Activated CD8-positive, alpha-beta memory T cell treated with anti-CD3 and anti-CD28 coated beads, Interleukin-2, amount 10 ng/mL, durations not matched to agents 7 days and 5 days (primary cell): ENCODE results near the gene TBATA. TPM values are rescaled to one million over a fixed set of nuclear protein-coding genes. Genes with fewer than 3 reads are reported as not detected.

Experiments used
- ATAC-seq: fragments of 150-1000 bp; cut with Tn5 transposase; one replicate; pipeline ENCODE4 v1.10.0; 2021; ENCODE audit warnings: moderate library complexity
- CTCF ChIA-PET: fragments of 350-600 bp; sonication (Branson Sonifier 250); formaldehyde crosslinking; loops from one replicate; lab custom pipeline; 2021; ENCODE audit warnings: antibody characterized with exemption; lab: Charles Lee
- DNase-seq: peaks from one replicate; pipeline ENCODE4 v3.0.0-alpha.2; 2020
- H3K27ac Mint-ChIP-seq: one replicate; pipeline ENCODE4 v1.8.0; 2021; ENCODE audit warnings: mild to moderate bottlenecking, mixed read lengths
- H3K27me3 Mint-ChIP-seq: one replicate; pipeline ENCODE4 v1.8.0; 2021; ENCODE audit warnings: mixed read lengths
- H3K36me3 Mint-ChIP-seq: one replicate; pipeline ENCODE4 v1.8.0; 2021; ENCODE audit warnings: mild to moderate bottlenecking, mixed read lengths
- H3K4me1 Mint-ChIP-seq: one replicate; pipeline ENCODE4 v1.8.0; 2021; ENCODE audit warnings: mixed read lengths
- H3K4me3 Mint-ChIP-seq: one replicate; pipeline ENCODE4 v1.8.0; 2021; ENCODE audit warnings: mild to moderate bottlenecking, moderate library complexity, mixed read lengths
- H3K9me3 Mint-ChIP-seq: one replicate; pipeline ENCODE4 v1.8.0; 2022; ENCODE audit warnings: low read depth, mixed read lengths
- total RNA-seq, 2 experiments: library from RNA; stranded (reverse); gene quantifications; one replicate each; pipeline ENCODE4 v1.2.3, GENCODE V29; 2021

TBATA gene
- total RNA-seq, 2 experiments from 2014 or later: not detected

DNA sequence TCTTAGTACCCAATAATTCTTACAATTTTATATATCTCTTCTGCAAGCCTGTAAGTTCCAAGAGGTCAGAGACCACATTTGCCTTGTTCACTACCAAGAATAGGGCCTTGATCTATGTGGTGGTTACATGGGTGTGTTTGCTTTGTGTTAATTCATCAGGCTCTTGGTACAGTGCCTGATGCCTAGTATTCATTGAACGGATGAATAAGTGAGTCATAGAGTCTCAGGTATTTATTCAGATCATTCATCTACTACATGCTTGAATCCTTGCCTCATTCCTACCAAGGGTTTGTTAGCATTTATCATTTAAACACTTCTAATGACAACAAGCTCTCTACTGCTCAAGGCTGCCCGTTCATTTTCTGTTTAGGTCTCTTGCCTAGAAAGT, 19.2 kb upstream of the TBATA start:
- no peak overlapping the region for H3K27ac Mint-ChIP-seq
- DNase-seq (no peak), ATAC-seq (no peak)
- H3K4me3 Mint-ChIP-seq: no peak overlapping the region
- CTCF ChIA-PET: no interaction called here
- H3K4me1 Mint-ChIP-seq: no peaks in the 10 kb centered on the region
- H3K9me3 Mint-ChIP-seq: no peaks in the 10 kb centered on the region
- H3K27me3 Mint-ChIP-seq: peaks cover 33% of the 10 kb centered on the region
- no peaks in the 10 kb centered on the region for H3K36me3 Mint-ChIP-seq

DNA sequence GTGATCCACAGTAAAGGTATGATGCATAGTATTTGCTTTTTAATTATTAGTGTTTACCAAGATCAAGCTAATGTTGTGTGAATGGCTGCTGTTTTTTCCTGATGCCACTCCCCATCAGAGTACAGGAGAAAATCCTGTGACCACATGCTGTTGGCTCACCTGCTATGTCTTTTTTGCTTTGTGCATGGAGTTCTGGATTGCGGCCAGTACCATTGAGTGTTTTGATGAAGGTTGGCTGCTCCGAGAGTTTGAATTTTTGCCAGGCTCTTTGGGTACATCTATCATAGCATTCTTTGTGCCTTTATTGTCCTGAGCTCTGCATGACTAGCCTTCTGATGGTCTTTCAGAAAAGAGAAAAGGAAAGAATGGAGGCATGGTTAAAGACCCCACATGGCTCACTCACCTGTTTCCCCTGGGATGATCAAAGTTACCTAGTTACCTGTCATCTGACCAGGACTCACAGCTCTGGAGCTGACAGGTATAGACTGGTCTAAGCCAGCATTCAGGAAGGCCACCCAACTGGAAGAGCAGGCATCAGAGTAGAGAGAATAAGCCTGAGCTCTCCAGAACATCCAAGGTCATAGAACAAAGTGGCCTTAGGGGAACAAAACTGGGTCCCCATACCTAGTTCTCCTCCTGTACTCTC, 18.7 kb upstream of the TBATA start:
- no peak overlapping the region for H3K27ac Mint-ChIP-seq
- DNase-seq (no peak), ATAC-seq (no peak)
- H3K9me3 Mint-ChIP-seq: no peaks in the 10 kb centered on the region
- no peaks in the 10 kb centered on the region for H3K36me3 Mint-ChIP-seq
- H3K27me3 Mint-ChIP-seq: peaks cover 38% of the 10 kb centered on the region
- H3K4me1 Mint-ChIP-seq: no peaks in the 10 kb centered on the region
- no peak overlapping the region for H3K4me3 Mint-ChIP-seq
- CTCF ChIA-PET: interaction anchor here (1.6 kb wide), 1 partner anchor 44 kb away, joined by 3 read pairs; no protein-coding TSS in a partner anchor

GRCh38 chr10:70801854-70802253, 16.7 kb upstream of the TBATA start:
- H3K27ac Mint-ChIP-seq: no peak overlapping the region
- no peak overlapping the region for H3K4me3 Mint-ChIP-seq
- CTCF ChIA-PET: no interaction called here
- DNase-seq: no peak
- ATAC-seq: no peak
- peaks cover 42% of the 10 kb centered on the region for H3K27me3 Mint-ChIP-seq
- H3K9me3 Mint-ChIP-seq: no peaks in the 10 kb centered on the region
- H3K36me3 Mint-ChIP-seq: no peaks in the 10 kb centered on the region
- no peaks in the 10 kb centered on the region for H3K4me1 Mint-ChIP-seq

DNA sequence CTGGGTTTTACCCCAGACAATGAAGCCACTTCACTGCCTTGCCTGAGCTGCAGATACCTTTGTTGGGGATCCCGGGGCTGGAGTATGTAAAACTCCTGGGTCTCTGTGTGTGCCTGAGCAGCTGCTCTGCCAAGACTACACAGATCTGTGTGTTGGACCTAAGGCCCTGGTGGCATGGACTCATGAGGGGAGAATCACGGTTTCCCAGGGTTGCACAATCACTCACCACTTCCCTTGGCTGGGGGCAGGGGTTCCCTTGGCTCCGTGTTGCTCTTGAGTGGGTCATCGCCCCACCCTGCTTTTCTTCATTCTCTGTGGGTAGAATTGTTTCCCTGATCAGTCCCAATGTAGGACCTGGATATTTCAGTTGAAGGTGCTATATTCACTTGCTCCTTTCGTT, 13.9 kb upstream of the TBATA start:
- peaks cover 41% of the 10 kb centered on the region for H3K27me3 Mint-ChIP-seq
- no peak for DNase-seq
- H3K27ac Mint-ChIP-seq: no peak overlapping the region
- peaks cover 3% of the 10 kb centered on the region for H3K9me3 Mint-ChIP-seq
- peaks cover 1% of the 10 kb centered on the region for H3K36me3 Mint-ChIP-seq
- CTCF ChIA-PET: no interaction called here
- H3K4me1 Mint-ChIP-seq: no peaks in the 10 kb centered on the region
- no peak for ATAC-seq
- H3K4me3 Mint-ChIP-seq: no peak overlapping the region

- no peak for DNase-seq
- no peaks in the 10 kb centered on the region for H3K4me1 Mint-ChIP-seq
- CTCF ChIA-PET: no interaction called here
- peaks cover 3% of the 10 kb centered on the region for H3K9me3 Mint-ChIP-seq
- H3K36me3 Mint-ChIP-seq: peaks cover 1% of the 10 kb centered on the region
- H3K27me3 Mint-ChIP-seq: peaks cover 39% of the 10 kb centered on the region
- no peak for ATAC-seq
- no peak overlapping the region for H3K27ac Mint-ChIP-seq
- no peak overlapping the region for H3K4me3 Mint-ChIP-seq
Measured at GRCh38 chr10:70797840-70798239, 12.7 kb upstream of the TBATA start.

- no peak for DNase-seq
- Mint-ChIP-seq H3K4me3 (no peak overlapping the region), H3K4me1 (peaks cover 13% of the 10 kb centered on the region), H3K27me3 (peaks cover 42% of the 10 kb centered on the region), H3K36me3 (peaks cover 1% of the 10 kb centered on the region), H3K9me3 (peaks cover 3% of the 10 kb centered on the region), H3K27ac (no peak overlapping the region)
- CTCF ChIA-PET: no interaction called here
- ATAC-seq: no peak
Measured at GRCh38 chr10:70795613-70796012, 10.4 kb upstream of the TBATA start.

DNA sequence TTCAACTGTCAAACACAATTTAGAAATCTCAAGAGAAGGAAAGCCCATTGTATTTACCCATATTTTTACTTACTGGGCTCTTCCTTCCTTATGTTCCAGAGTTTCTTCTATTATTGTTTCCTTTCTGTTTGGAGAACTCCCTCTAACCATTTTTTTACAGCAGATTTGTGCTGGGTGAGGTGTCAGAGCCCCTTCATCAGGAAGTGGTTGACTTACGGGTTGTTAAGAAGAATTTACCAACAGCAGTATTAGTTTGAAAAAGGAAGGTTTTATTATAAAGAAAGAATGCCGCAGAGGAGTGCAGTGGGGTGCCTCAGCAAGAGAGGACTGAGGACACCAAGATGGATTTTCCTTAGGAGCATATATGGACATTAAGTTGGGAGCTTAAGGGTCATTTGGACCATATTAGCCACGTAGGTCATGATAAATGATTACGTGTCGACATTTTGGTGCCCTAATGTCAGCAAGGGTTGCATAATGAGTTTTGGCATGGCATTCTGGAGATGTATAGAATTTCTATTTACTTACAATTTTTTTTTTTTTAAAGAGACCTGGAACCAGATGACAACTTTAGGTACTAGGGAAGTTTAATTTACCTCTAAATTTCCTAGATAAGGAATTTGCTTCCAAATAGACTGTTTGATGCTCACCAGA, 6.3 kb upstream of the TBATA start:
- peaks cover under 1% of the 10 kb centered on the region for H3K36me3 Mint-ChIP-seq
- H3K4me3 Mint-ChIP-seq: no peak overlapping the region
- CTCF ChIA-PET: no interaction called here
- H3K4me1 Mint-ChIP-seq: peaks cover 26% of the 10 kb centered on the region
- H3K9me3 Mint-ChIP-seq: peaks cover under 1% of the 10 kb centered on the region
- no peak for ATAC-seq
- peaks cover 34% of the 10 kb centered on the region for H3K27me3 Mint-ChIP-seq
- DNase-seq: peak; percentile 14
- no peak overlapping the region for H3K27ac Mint-ChIP-seq

DNA sequence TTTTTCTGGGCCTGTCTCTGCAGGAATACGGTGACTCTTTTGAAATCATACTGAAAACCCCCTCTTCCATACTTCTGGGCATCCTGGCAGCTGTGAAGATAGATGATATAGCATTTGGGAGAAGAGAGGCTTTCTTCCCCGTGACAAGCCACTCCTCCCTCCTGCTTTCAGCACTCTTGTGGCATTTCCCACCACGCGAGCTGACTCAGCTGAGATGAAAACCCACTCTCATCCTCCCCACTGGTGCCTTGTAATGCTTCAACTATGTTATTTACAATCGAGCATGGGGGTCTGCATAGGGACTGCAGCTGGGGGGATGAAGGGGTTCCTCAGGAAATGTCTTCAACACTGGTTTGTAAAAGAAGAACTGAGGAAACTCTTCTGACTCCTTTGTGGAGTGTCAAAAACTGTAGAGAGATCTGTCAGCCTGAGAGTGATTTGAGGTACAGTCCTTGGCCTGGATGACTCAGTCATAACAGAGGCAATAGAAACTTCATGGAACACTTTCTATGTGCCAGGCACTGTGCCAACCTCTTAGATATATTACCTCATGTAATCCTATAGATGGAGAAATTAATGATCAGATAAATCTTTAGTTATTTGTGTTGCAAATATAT, 1.7 kb upstream of the TBATA start:
- CTCF ChIA-PET: interaction anchor here (1.0 to 1.2 kb wide), 2 partner anchors 168 to 228 kb away, joined by 3 to 4 read pairs; no protein-coding TSS in a partner anchor
- H3K9me3 Mint-ChIP-seq: no peaks in the 10 kb centered on the region
- peak; percentile 67 for ATAC-seq
- H3K36me3 Mint-ChIP-seq: no peaks in the 10 kb centered on the region
- no peak overlapping the region for H3K4me3 Mint-ChIP-seq
- H3K4me1 Mint-ChIP-seq: peaks cover 40% of the 10 kb centered on the region
- H3K27ac Mint-ChIP-seq: no peak overlapping the region
- peak; percentile 48 for DNase-seq
- H3K27me3 Mint-ChIP-seq: peaks cover 26% of the 10 kb centered on the region

GRCh38 chr10:70784471-70784870, 706 bp downstream of the TBATA start:
- no peaks in the 10 kb centered on the region for H3K9me3 Mint-ChIP-seq
- no peak for DNase-seq
- peaks cover 14% of the 10 kb centered on the region for H3K27me3 Mint-ChIP-seq
- peaks cover 25% of the 10 kb centered on the region for H3K4me1 Mint-ChIP-seq
- no peak overlapping the region for H3K27ac Mint-ChIP-seq
- CTCF ChIA-PET: no interaction called here
- no peak overlapping the region for H3K4me3 Mint-ChIP-seq
- no peaks in the 10 kb centered on the region for H3K36me3 Mint-ChIP-seq
- ATAC-seq: no peak

GRCh38 chr10:70784016-70784415, 1.2 kb downstream of the TBATA start:
- Mint-ChIP-seq H3K4me1 (peaks cover 25% of the 10 kb centered on the region), H3K4me3 (no peak overlapping the region), H3K27ac (no peak overlapping the region), H3K9me3 (no peaks in the 10 kb centered on the region), H3K27me3 (peaks cover 13% of the 10 kb centered on the region), H3K36me3 (no peaks in the 10 kb centered on the region)
- no peak for DNase-seq
- CTCF ChIA-PET: no interaction called here
- ATAC-seq: no peak

DNA sequence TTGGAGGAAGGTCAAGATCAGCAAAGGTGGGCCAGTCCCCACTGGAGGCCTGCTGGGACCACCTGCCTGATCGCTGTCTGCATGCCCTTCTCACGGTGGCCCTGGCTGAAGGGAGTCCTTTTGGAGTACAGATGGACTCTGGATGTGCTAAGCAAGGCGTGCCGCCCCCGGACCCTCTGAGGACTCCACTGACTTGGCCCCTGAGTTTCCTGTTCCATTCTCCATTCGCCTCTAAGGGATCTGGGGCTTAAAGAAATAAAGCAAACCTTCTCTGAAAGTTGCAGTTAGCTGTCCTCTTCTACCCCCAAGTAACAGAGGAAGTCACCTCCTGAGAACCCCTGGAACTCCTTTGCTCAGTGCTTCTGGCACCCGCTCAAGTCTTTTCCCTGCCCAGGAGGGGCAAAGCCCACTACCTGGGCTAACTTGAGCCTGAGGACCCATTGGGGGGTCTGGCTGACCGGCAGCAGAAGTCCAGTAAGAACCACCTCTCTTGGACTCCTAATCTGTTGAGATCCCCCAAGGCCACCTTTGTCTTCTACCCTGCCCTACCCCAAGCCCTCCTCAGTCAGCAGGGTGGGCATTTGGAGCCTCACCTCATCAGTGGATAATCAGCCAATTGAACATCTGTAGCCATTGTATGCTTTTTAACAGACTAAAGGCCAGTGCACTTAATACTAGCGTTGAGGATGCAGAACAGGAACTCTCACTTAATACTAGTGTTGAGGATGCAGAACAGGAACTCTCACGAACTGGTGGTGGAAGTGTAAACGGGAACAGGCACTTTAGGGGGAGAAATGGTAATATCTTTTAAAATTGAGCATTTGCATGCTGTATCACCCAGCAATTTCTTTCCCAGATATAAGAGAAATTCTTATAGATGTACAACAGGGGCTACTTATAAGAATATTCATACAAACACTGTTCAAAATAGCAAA, 2.2 kb downstream of the TBATA start:
- Mint-ChIP-seq H3K9me3 (no peaks in the 10 kb centered on the region), H3K4me3 (no peak overlapping the region), H3K27me3 (peaks cover 3% of the 10 kb centered on the region), H3K4me1 (peaks cover 25% of the 10 kb centered on the region), H3K36me3 (no peaks in the 10 kb centered on the region), H3K27ac (no peak overlapping the region)
- DNase-seq: no peak
- CTCF ChIA-PET: no interaction called here
- ATAC-seq: no peak

DNA sequence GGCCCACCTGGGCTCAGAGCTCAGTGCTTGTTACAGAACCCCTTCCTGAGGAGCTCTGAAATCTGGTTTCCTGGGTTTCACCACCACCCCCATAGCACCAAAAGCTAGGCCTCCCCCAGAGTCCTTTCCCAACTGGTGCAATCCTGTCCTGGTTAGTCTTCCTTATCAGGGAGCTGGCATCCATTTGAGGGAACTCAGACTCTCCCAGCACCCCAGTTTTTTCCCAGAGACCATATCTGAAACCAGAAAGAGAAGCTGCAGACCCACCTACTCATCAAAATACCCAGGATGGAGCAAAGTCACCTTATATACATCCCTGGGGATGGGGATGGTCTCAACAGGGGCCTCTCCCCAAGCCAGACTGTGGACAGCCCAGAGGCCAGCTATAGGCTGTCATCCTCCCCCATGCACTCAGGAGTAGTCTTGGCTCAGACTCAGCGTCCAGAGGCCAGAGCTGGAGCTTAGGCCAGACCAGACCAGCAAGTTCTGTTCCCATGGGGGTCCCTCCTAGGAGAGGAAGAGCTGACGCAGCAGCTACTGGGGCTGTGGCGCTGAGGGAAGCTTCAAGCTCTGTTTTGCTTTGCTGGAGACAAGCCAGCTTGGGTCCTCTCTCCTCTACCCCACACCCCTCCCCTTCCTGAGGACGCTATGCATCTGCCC, 3.0 kb downstream of the TBATA start:
- Mint-ChIP-seq H3K27me3 (peaks cover 3% of the 10 kb centered on the region), H3K27ac (no peak overlapping the region), H3K36me3 (no peaks in the 10 kb centered on the region), H3K4me3 (no peak overlapping the region), H3K9me3 (no peaks in the 10 kb centered on the region), H3K4me1 (peaks cover 23% of the 10 kb centered on the region)
- no peak for ATAC-seq
- no peak for DNase-seq
- CTCF ChIA-PET: interaction anchor here (0.5 to 1.4 kb wide), 2 partner anchors 223 to 877 kb away, joined by 3 read pairs; no protein-coding TSS in a partner anchor
